RWPE1 (cell line): Measurements from ENCODE around the gene TRIM47.

Experiments used
- CTCF ChIA-PET: fragments of 350-600 bp; sonication (Branson Sonifier 250); formaldehyde crosslinking; extraction: SDS; loops from one replicate; lab custom pipeline; 2021; lab: Yijun Ruan, JAX
- POLR2A ChIA-PET: fragments of 400-600 bp; formaldehyde crosslinking; extraction: SDS; loops from one replicate; lab custom pipeline; 2020; ENCODE audit warnings: antibody characterized with exemption; ENCODE audit not compliant: low non-redundant PET; lab: Yijun Ruan, JAX
- DNase-seq: peaks from one replicate; pipeline ENCODE4 v3.0.0; 2012; ENCODE audit warnings: low spot score
- H3K27ac ChIP-seq: fragments of 450-650 bp; 2 replicates; pipeline ENCODE4 v1.5.1; 2017
- TF ChIP-seq, protein P1 (sequence below): fragments of 450-650 bp; conservative IDR thresholded peaks from 2 replicates; pipeline ENCODE4 v1.5.1; 2017; ENCODE audit warnings: low read depth, mild to moderate bottlenecking

TRIM47 gene

DNA sequence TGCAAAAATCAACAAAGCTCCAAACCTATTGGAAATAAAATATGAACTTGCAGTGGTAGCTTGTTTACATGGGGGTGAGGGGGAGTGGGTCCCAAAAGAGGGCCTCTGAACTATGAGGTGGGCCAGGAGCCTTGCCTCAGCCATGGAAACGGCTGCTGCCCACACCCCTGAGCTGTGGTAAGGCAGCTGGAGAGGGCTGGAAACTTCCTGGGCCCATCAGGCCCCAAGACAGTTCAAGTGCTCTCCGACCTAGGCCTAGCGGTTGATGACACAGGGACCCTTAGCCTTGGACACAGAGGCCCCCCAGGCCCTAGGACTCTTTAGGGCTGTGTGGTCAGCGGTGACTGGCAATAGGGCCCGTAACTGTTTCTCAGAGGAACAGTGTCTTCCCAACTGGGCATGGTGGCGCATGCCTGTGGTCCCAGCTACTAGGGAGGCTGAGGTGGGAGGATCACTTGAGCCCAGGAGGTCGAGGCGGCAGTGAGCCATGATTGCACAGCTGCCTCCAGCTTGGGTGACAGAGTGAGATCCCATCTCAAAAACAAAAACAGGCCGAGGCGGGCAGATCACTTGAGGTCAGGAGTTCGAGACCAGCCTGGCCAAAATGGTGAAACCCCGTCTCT, 52.5 kb downstream of the TRIM47 start:
- no peak for DNase-seq
- peak overlapping the region; percentile 67 for H3K27ac ChIP-seq
- TF ChIP-seq, protein P1, sequence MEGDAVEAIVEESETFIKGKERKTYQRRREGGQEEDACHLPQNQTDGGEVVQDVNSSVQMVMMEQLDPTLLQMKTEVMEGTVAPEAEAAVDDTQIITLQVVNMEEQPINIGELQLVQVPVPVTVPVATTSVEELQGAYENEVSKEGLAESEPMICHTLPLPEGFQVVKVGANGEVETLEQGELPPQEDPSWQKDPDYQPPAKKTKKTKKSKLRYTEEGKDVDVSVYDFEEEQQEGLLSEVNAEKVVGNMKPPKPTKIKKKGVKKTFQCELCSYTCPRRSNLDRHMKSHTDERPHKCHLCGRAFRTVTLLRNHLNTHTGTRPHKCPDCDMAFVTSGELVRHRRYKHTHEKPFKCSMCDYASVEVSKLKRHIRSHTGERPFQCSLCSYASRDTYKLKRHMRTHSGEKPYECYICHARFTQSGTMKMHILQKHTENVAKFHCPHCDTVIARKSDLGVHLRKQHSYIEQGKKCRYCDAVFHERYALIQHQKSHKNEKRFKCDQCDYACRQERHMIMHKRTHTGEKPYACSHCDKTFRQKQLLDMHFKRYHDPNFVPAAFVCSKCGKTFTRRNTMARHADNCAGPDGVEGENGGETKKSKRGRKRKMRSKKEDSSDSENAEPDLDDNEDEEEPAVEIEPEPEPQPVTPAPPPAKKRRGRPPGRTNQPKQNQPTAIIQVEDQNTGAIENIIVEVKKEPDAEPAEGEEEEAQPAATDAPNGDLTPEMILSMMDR: no peak
- ChIA-PET CTCF (interaction anchor here (0.7 to 1.5 kb wide), 4 partner anchors 14 to 62 kb away, joined by 3 to 6 read pairs (median 4); partner anchors contain the start of gene GALK1), POLR2A (interaction anchor here (0.6 kb wide), 1 partner anchor 157 kb away, joined by 3 read pairs; no protein-coding TSS in a partner anchor)

DNA sequence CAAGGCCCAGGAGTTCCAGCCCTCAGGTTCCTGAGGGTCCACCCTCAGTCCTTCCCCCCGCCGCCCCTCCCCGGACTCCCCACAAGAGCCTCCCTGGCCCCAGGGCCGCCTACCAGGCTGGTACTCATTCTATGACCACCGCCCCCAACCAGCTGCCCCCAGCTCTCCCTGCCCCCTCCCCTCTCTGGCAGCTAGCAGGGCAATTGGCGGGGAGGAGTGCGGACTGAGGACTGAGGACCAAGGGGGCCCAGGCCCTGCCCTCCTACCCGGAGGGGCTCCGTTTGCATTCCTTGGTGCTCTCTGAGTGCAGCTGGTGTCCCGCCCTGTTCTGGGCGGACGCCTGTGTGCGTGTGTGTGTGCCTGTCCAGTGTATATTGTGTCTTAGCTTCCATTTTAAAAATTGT, 53.2 kb downstream of the TRIM47 start:
- ChIA-PET POLR2A (interaction anchor here (0.6 kb wide), 1 partner anchor 10 kb away, joined by 4 read pairs; no protein-coding TSS in a partner anchor), CTCF (interaction anchor here (0.7 to 1.0 kb wide), 2 partner anchors 15 to 20 kb away, joined by 3 read pairs; no protein-coding TSS in a partner anchor)
- peak overlapping the region; percentile 67 for H3K27ac ChIP-seq
- TF ChIP-seq, protein P1: no peak
- DNase-seq: no peak

DNA sequence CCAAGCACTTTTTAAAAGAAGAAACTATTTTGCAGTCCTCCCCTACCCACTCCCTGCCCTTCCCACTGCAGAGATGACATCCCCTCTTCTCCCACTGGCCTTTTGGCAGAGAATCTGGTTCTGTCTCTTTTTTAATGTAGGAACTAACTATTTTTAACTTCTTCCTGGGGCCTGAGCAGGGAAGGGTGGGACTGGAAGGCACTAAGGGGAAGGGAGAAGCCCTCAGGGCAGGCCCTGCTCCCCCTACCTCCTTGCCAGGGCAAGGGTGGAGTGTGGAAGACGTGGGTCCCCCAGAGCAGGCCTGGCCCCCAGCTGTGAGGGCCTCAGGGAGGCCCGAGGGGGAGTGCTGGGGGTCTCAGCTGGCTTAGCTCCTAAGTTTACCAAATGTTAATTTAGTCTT, 53.7 kb downstream of the TRIM47 start:
- no peak for DNase-seq
- ChIA-PET CTCF (no interaction called here), POLR2A (interaction anchor here (0.6 kb wide), 2 partner anchors 10 kb away, joined by 3 to 4 read pairs; no protein-coding TSS in a partner anchor)
- H3K27ac ChIP-seq: peak overlapping the region; percentile 67
- TF ChIP-seq, protein P1: no peak
